ENCODE measurements around the gene C1QTNF2. TPM values are rescaled to one million over a fixed set of nuclear protein-coding genes. Genes with fewer than 3 reads are reported as not detected.

Gene C1QTNF2
- total and polyA plus RNA-seq, 2 donors (not counting 1 experiment from before 2014, with no cell fraction given): not detected

GRCh38 chr5:160348080-160348479, 22.3 kb downstream of the C1QTNF2 start:
- CTCF ChIA-PET: interaction anchor here (0.9 to 9.5 kb wide), 4 partner anchors 30 to 324 kb away, joined by 3 to 140 read pairs (median 4); no protein-coding TSS in a partner anchor
- intact Hi-C loops (cut with micrococcal nuclease): no loop called here

DNA sequence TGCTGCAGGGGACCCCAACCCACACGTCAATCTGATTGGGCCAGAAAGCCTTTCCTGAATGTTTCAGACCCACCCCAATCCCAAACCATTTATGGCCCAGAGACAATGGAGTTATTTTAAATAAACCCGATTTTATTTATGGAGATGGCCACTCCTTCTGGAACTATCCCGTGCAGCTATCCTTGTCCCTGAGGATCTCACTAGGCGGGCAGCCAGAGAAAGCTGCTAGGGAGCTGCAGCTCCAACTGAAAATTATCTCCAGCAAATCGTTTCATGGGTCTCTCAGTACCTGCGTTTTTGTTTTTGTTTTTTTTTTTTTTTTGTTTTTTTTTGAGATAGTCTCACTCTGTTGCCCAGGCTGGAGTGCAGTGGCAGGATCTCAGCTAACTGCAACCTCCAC, 23.0 kb downstream of the C1QTNF2 start:
- 98% methylated on average over 4 of the region's 6 CpGs for WGBS (ENCODE audit: insufficient coverage)
- Histone ChIP-seq H3K9ac (ENCODE audit: low read length) (no peak overlapping the region), H3K4me1 (ENCODE audit: control insufficient read depth in 2 of 2, insufficient read depth in 2 of 2, low read length in 2 of 2) (no peaks in the 10 kb centered on the region), H3K4me3 (ENCODE audit: control extremely low read depth in 1 of 5, extremely low read depth in 1 of 5, insufficient read depth in 1 of 5, low read depth in 2 of 5, low read length in 4 of 5) (no peak overlapping the region), H3K27me3 (replicated peaks in 1 of 4; ENCODE audit: control extremely low read depth in 1 of 4, control insufficient read depth in 3 of 4, insufficient read depth in 4 of 4, low read length in 3 of 4) (peaks cover 0 to 4% (median 0%) of the 10 kb centered on the region in 4 experiments), H3K27ac (ENCODE audit: low read length in 2 of 2) (no peak overlapping the region), H3K9me3 (ENCODE audit: control extremely low read depth in 1 of 3, control insufficient read depth in 2 of 3, insufficient read depth in 1 of 3, low read length in 2 of 3) (no peaks in the 10 kb centered on the region), H3K4me2 (replicated peaks; ENCODE audit: low read depth, low read length, poor library complexity, severe bottlenecking) (no peak overlapping the region), H3K79me2 (ENCODE audit: control insufficient read depth, insufficient read depth, low read length) (no peaks in the 10 kb centered on the region), H4K20me1 (ENCODE audit: control insufficient read depth, insufficient read depth, low read length, poor library complexity, severe bottlenecking) (no peaks in the 10 kb centered on the region), H3K36me3 (replicated peaks in 1 of 2; ENCODE audit: control extremely low read depth in 1 of 2, control insufficient read depth in 1 of 2, extremely low read depth in 1 of 2, insufficient read depth in 2 of 2, low read length in 1 of 2) (no peaks in the 10 kb centered on the region), H2AFZ (ENCODE audit: insufficient read depth, low read depth, low read length, poor library complexity, severe bottlenecking) (no peak overlapping the region)
- ATAC-seq (ENCODE audit: low read depth) (no peak), DNase-seq (no peak)
- ChIA-PET CTCF (interaction anchor here (0.9 to 9.5 kb wide), 5 partner anchors 30 to 324 kb away, joined by 3 to 140 read pairs (median 3); no protein-coding TSS in a partner anchor), POLR2A (no interaction called here)
- Mint-ChIP-seq H3K27me3 (no peaks in the 10 kb centered on the region), H3K27ac (no peak overlapping the region), H3K4me1 (no peaks in the 10 kb centered on the region), H3K4me3 (no peak overlapping the region), H3K9me3 (ENCODE audit: insufficient read depth) (no peaks in the 10 kb centered on the region)
- intact Hi-C loops (cut with micrococcal nuclease): no loop called here
- no peak for TF ChIP-seq EZH2 (IDR thresholded peaks at IDR 0.05; ENCODE audit: borderline replicate concordance, insufficient read depth, low read depth, low read length, poor library complexity, severe bottlenecking)

More at GRCh38 chr5:160348080-160348479, 22.3 kb downstream of the C1QTNF2 start:
- Histone ChIP-seq H3K27me3 (replicated peaks in 1 of 4; ENCODE audit: control extremely low read depth in 1 of 4, control insufficient read depth in 3 of 4, insufficient read depth in 4 of 4, low read length in 3 of 4) (peaks cover 0 to 4% (median 0%) of the 10 kb centered on the region in 4 experiments), H3K36me3 (replicated peaks in 1 of 2; ENCODE audit: control extremely low read depth in 1 of 2, control insufficient read depth in 1 of 2, extremely low read depth in 1 of 2, insufficient read depth in 2 of 2, low read length in 1 of 2) (no peaks in the 10 kb centered on the region), H3K9ac (ENCODE audit: low read length) (no peak overlapping the region), H4K20me1 (ENCODE audit: control insufficient read depth, insufficient read depth, low read length, poor library complexity, severe bottlenecking) (no peaks in the 10 kb centered on the region), H3K4me2 (replicated peaks; ENCODE audit: low read depth, low read length, poor library complexity, severe bottlenecking) (no peak overlapping the region), H3K9me3 (ENCODE audit: control extremely low read depth in 1 of 3, control insufficient read depth in 2 of 3, insufficient read depth in 1 of 3, low read length in 2 of 3) (no peaks in the 10 kb centered on the region), H3K79me2 (ENCODE audit: control insufficient read depth, insufficient read depth, low read length) (no peaks in the 10 kb centered on the region), H3K27ac (ENCODE audit: low read length in 2 of 2) (no peak overlapping the region), H3K4me1 (ENCODE audit: control insufficient read depth in 2 of 2, insufficient read depth in 2 of 2, low read length in 2 of 2) (no peaks in the 10 kb centered on the region), H3K4me3 (ENCODE audit: control extremely low read depth in 1 of 5, extremely low read depth in 1 of 5, insufficient read depth in 1 of 5, low read depth in 2 of 5, low read length in 4 of 5) (no peak overlapping the region), H2AFZ (ENCODE audit: insufficient read depth, low read depth, low read length, poor library complexity, severe bottlenecking) (no peak overlapping the region)
- Mint-ChIP-seq H3K4me3 (no peak overlapping the region), H3K9me3 (ENCODE audit: insufficient read depth) (no peaks in the 10 kb centered on the region), H3K4me1 (no peaks in the 10 kb centered on the region), H3K27ac (no peak overlapping the region), H3K27me3 (no peaks in the 10 kb centered on the region)
- DNase-seq: no peak
- TF ChIP-seq, protein P1, sequence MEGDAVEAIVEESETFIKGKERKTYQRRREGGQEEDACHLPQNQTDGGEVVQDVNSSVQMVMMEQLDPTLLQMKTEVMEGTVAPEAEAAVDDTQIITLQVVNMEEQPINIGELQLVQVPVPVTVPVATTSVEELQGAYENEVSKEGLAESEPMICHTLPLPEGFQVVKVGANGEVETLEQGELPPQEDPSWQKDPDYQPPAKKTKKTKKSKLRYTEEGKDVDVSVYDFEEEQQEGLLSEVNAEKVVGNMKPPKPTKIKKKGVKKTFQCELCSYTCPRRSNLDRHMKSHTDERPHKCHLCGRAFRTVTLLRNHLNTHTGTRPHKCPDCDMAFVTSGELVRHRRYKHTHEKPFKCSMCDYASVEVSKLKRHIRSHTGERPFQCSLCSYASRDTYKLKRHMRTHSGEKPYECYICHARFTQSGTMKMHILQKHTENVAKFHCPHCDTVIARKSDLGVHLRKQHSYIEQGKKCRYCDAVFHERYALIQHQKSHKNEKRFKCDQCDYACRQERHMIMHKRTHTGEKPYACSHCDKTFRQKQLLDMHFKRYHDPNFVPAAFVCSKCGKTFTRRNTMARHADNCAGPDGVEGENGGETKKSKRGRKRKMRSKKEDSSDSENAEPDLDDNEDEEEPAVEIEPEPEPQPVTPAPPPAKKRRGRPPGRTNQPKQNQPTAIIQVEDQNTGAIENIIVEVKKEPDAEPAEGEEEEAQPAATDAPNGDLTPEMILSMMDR (IDR thresholded peaks at IDR 0.05): no peak
- no peak for TF ChIP-seq EZH2 (IDR thresholded peaks at IDR 0.05; ENCODE audit: borderline replicate concordance, insufficient read depth, low read depth, low read length, poor library complexity, severe bottlenecking)
- POLR2A ChIA-PET: no interaction called here
- no peak for ATAC-seq (ENCODE audit: low read depth)
- 94% methylated on average over 11 of the region's 11 CpGs for WGBS (ENCODE audit: insufficient coverage)

All from B cell (primary cell).